Astrocyte (in vitro differentiated cells and primary cell): ENCODE measurements around the gene USH1C.

ENCODE experiments used
- EZH2 ChIP-seq: IDR thresholded peaks from 2 replicates; pipeline ENCODE4 v1.6.1; 2012; ENCODE audit warnings: mild to moderate bottlenecking, low read length, inconsistent platforms; ENCODE audit not compliant: insufficient read depth
- TF ChIP-seq, protein P1 (sequence below): IDR thresholded peaks from 2 replicates; pipeline ENCODE4 v1.5.1; 2011; ENCODE audit warnings: low read depth, mild to moderate bottlenecking, inconsistent platforms, low read length, moderate library complexity; ENCODE audit not compliant: insufficient read depth

DNA sequence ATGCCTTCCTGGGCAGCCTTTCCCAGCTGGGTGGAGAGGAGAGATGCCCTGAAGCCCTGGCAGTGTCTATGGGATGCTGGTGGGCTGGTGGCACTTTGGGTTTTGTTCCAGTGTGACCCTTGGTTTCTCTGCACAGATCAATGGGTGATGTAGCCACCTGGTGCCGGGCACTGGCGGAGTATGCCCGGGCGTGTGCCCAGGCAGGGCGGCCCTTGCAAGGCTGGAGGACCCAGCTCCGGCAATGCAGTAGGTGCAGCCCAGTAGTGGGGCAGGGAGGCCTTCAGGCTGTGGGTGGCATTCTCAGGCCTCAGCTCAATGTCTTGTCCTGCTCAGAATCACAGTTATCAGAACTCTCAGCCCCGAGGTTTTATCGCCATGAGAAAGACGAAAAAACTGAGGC, 14.7 kb upstream of the USH1C start:
- TF ChIP-seq, protein P1, sequence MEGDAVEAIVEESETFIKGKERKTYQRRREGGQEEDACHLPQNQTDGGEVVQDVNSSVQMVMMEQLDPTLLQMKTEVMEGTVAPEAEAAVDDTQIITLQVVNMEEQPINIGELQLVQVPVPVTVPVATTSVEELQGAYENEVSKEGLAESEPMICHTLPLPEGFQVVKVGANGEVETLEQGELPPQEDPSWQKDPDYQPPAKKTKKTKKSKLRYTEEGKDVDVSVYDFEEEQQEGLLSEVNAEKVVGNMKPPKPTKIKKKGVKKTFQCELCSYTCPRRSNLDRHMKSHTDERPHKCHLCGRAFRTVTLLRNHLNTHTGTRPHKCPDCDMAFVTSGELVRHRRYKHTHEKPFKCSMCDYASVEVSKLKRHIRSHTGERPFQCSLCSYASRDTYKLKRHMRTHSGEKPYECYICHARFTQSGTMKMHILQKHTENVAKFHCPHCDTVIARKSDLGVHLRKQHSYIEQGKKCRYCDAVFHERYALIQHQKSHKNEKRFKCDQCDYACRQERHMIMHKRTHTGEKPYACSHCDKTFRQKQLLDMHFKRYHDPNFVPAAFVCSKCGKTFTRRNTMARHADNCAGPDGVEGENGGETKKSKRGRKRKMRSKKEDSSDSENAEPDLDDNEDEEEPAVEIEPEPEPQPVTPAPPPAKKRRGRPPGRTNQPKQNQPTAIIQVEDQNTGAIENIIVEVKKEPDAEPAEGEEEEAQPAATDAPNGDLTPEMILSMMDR = no peak
- TF ChIP-seq EZH2 = no peak
